Suprapubic skin (tissue), 4 donors: ENCODE results near the gene GLYATL1. TPM values are rescaled to one million over a fixed set of nuclear protein-coding genes. Genes with fewer than 3 reads are reported as not detected.
"Not testable (repeated sequence)": the region's sequence is repeated elsewhere in the genome, so short reads cannot be mapped to it uniquely, and the experiment has no call there.

Experiments used
- DNase-seq, 2 donors: peaks; one replicate each; pipeline ENCODE4 v3.0.0-alpha.2; 2019; ENCODE audit warnings: low spot score in 2 of 2
- H3K27ac ChIP-seq: fragments of 200-600 bp; sonication (generic); one replicate; pipeline ENCODE4 v1.5.1; 2019
- H3K27me3 ChIP-seq: fragments of 200-600 bp; sonication (generic); one replicate; pipeline ENCODE4 v1.5.1; 2019
- H3K36me3 ChIP-seq: fragments of 200-600 bp; sonication (generic); one replicate; pipeline ENCODE4 v1.5.1; 2019
- H3K4me1 ChIP-seq: fragments of 200-600 bp; sonication (generic); one replicate; pipeline ENCODE4 v1.5.1; 2019
- H3K4me3 ChIP-seq: fragments of 200-600 bp; sonication (generic); one replicate; pipeline ENCODE4 v1.5.1; 2019; ENCODE audit warnings: mild to moderate bottlenecking
- H3K9me3 ChIP-seq: fragments of 200-600 bp; sonication (generic); one replicate; pipeline ENCODE4 v1.5.1; 2019
- CTCF ChIP-seq, 2 donors: fragments of 200-600 bp in 1 of 2; fragments of 450-650 bp in 1 of 2; sonication (generic) in 1 of 2; IDR thresholded peaks; one replicate each; pipeline ENCODE4 v1.5.1; 2016 to 2019; ENCODE audit warnings: antibody characterized with exemption in 2 of 2, mild to moderate bottlenecking in 1 of 2, moderate library complexity in 1 of 2
- EP300 ChIP-seq: sonication (generic); formaldehyde crosslinking; IDR thresholded peaks from one replicate; pipeline ENCODE4 v1.6.1; 2017; ENCODE audit warnings: antibody characterized with exemption
- POLR2A ChIP-seq, 2 donors: fragments of 450-650 bp; IDR thresholded peaks; one replicate each; pipeline ENCODE4 v1.6.1; 2017; ENCODE audit warnings: antibody characterized with exemption in 2 of 2, mild to moderate bottlenecking in 2 of 2, moderate library complexity in 2 of 2
- POLR2AphosphoS5 ChIP-seq, 3 donors: sonication (generic); formaldehyde crosslinking; IDR thresholded peaks; one replicate each; pipeline ENCODE4 v1.6.1; 2017; ENCODE audit warnings: antibody characterized with exemption in 3 of 3
- WGBS: methylation state at CpG from one replicate; pipeline ENCODE4 v1.1.5; 2018; 5-methylcytosine and 5-hydroxymethylcytosine counted together
- total RNA-seq, 4 donors: library from RNA; depleted of rRNA; stranded (reverse); fragments of >200 nt; gene quantifications; one replicate each; pipeline ENCODE4 v1.1.0, GENCODE V29; 2016

The GLYATL1 gene
- total RNA-seq, 4 donors from 2014 or later = 2.4 to 6.1 (median 3.5) TPM; not detected in 1

GRCh38 chr11:58994171-58994570 is 54.9 kb downstream of the GLYATL1 start:
- WGBS = 97% methylated on average over 3 of the region's 3 CpGs

GRCh38 chr11:58998480-58999290 is 59.4 kb downstream of the GLYATL1 start:
- TF ChIP-seq POLR2A (IDR thresholded peaks at IDR 0.05) = no peak
- no peak for TF ChIP-seq POLR2AphosphoS5 (IDR thresholded peaks at IDR 0.05)
- TF ChIP-seq EP300 = no peak
- TF ChIP-seq CTCF (IDR thresholded peaks at IDR 0.05) = no peak
- H3K9me3 ChIP-seq = no peaks in the 10 kb centered on the region
- H3K4me1 ChIP-seq = no peaks in the 10 kb centered on the region
- WGBS = 78% methylated on average over 7 of the region's 7 CpGs
- no peaks in the 10 kb centered on the region for H3K27me3 ChIP-seq
- H3K27ac ChIP-seq = no peak overlapping the region
- H3K36me3 ChIP-seq = no peaks in the 10 kb centered on the region
- no peak overlapping the region for H3K4me3 ChIP-seq
- no peak for DNase-seq

More at GRCh38 chr11:58994171-58994570, 54.9 kb downstream of the GLYATL1 start:
- TF ChIP-seq POLR2AphosphoS5 (IDR thresholded peaks at IDR 0.05) (no peak), POLR2A (IDR thresholded peaks at IDR 0.05) (no peak), CTCF (IDR thresholded peaks at IDR 0.05) (no peak), EP300 (no peak)
- Histone ChIP-seq H3K27ac (no peak overlapping the region), H3K36me3 (no peaks in the 10 kb centered on the region), H3K27me3 (no peaks in the 10 kb centered on the region), H3K9me3 (no peaks in the 10 kb centered on the region), H3K4me3 (no peak overlapping the region), H3K4me1 (no peaks in the 10 kb centered on the region)
- DNase-seq = no peak

- H3K36me3 ChIP-seq = no peaks in the 10 kb centered on the region
- DNase-seq = no peak
- 71% methylated on average over 1 of the region's 1 CpG for WGBS
- H3K4me3 ChIP-seq = no peak overlapping the region
- no peaks in the 10 kb centered on the region for H3K4me1 ChIP-seq
- no peak overlapping the region for H3K27ac ChIP-seq
- no peak for TF ChIP-seq POLR2A (IDR thresholded peaks at IDR 0.05)
- no peak for TF ChIP-seq CTCF (IDR thresholded peaks at IDR 0.05)
- TF ChIP-seq POLR2AphosphoS5 (IDR thresholded peaks at IDR 0.05) = no peak
- TF ChIP-seq EP300 = no peak
- no peaks in the 10 kb centered on the region for H3K27me3 ChIP-seq
- H3K9me3 ChIP-seq = no peaks in the 10 kb centered on the region
These were observed 60.0 kb downstream of the GLYATL1 start for GRCh38 chr11:58999291-58999680.

GRCh38 chr11:59000003-59000402 is 60.7 kb downstream of the GLYATL1 start:
- TF ChIP-seq CTCF (IDR thresholded peaks at IDR 0.05) = no peak
- TF ChIP-seq POLR2A (IDR thresholded peaks at IDR 0.05) = no peak
- no peak for TF ChIP-seq POLR2AphosphoS5 (IDR thresholded peaks at IDR 0.05)
- no peak for TF ChIP-seq EP300
- DNase-seq = no peak
- Histone ChIP-seq H3K9me3 (no peaks in the 10 kb centered on the region), H3K4me3 (no peak overlapping the region), H3K4me1 (no peaks in the 10 kb centered on the region), H3K27ac (no peak overlapping the region), H3K36me3 (no peaks in the 10 kb centered on the region), H3K27me3 (no peaks in the 10 kb centered on the region)
- WGBS = 57% methylated on average over 3 of the region's 3 CpGs

- H3K27ac ChIP-seq, H3K9me3 ChIP-seq, H3K27me3 ChIP-seq, H3K36me3 ChIP-seq, H3K4me3 ChIP-seq, DNase-seq, H3K4me1 ChIP-seq: not testable (repeated sequence)
- 10% methylated on average over 2 of the region's 2 CpGs for WGBS
These were observed 62.7 kb downstream of the GLYATL1 start for GRCh38 chr11:59002006-59002405.

Other genes with a start within 250 kb of the GLYATL1 start
- gene GLYAT, start 207.5 kb upstream of the GLYATL1 start, total RNA-seq = under 1 TPM in 2 of 4 donors, not detected in 2; 0.36 to 0.42 TPM
- gene GLYATL2, start 94.8 kb upstream of the GLYATL1 start, total RNA-seq = 1 to 10 TPM in 2 of 4 donors, under 1 TPM in 1, not detected in 1; 0.87 to 8.6 (median 3.9) TPM
- not detected for gene GLYATL1B, start 146.8 kb downstream of the GLYATL1 start, total RNA-seq
- 1 to 10 TPM in 3 of 4 donors, under 1 TPM in 1; 0.48 to 1.8 (median 1.5) TPM for gene FAM111B, start 167.7 kb downstream of the GLYATL1 start, total RNA-seq
- 10 to 100 TPM; 12.5 to 55.7 (median 21.6) TPM for gene FAM111A, start 203.4 kb downstream of the GLYATL1 start, total RNA-seq
- gene DTX4, start 232.6 kb downstream of the GLYATL1 start, total RNA-seq = 10 to 100 TPM in 1 of 4 donors, 1 to 10 TPM in 3; 8.3 to 11.5 (median 8.9) TPM